Astrocyte of the cerebellum (primary cell): Measurements from ENCODE around the gene C19orf67.

Experiments used
- DNase-seq: peaks from one replicate; pipeline ENCODE4 v3.0.0-alpha.2; 2011; ENCODE audit warnings: low read depth
- H3K4me3 ChIP-seq: 2 replicates; pipeline ENCODE4 v1.5.1; 2011; ENCODE audit warnings: mild to moderate bottlenecking, low read depth, low read length, moderate library complexity
- in situ Hi-C: cut with HindIII; loops from 2 replicates; pipeline ENCODE4 v1.10.0; 2017; ENCODE audit warnings: low sequenced_read_pairs
- TF ChIP-seq, protein P1 (sequence below): IDR thresholded peaks from 2 replicates; pipeline ENCODE4 v1.5.1; 2012; ENCODE audit warnings: low read length, low read depth, moderate library complexity, mild to moderate bottlenecking; ENCODE audit errors: missing control alignments

C19orf67 gene

DNA sequence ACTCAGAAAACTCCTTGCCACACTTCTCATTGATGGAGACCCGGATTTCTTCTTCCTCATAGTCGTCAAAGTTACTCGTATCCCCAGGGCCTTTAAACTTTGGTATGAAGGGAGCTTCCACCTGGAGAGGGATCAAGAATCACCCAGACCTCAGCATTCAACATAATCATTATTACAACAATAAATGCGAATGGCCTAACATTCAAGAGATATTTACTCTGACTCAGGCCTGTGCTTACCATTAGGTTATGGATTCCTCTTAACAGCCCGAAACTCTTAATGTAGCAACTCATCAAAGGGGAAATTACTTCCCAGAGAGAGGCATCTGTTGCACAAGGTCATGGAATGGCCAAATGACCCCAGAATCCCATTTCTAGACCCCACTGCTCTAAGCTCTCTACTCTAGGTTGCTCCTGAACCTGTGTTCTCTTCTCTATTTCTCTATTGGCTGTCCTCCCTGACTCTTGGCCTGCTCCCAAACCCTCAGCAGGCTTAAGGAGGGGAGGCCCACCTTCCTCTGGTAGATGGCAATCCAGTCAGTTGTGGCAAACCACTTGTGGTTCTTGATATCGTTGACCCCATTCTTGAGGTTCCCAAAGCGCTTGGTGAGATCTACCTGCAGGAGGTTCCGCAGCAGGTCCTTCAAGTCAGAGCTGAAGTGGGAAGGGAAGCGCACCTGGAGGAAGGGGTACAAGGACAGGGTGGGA, 7.7 kb upstream of the C19orf67 start:
- in situ Hi-C loops = no loop called here
- no peak for DNase-seq
- no peak overlapping the region for H3K4me3 ChIP-seq
- TF ChIP-seq, protein P1, sequence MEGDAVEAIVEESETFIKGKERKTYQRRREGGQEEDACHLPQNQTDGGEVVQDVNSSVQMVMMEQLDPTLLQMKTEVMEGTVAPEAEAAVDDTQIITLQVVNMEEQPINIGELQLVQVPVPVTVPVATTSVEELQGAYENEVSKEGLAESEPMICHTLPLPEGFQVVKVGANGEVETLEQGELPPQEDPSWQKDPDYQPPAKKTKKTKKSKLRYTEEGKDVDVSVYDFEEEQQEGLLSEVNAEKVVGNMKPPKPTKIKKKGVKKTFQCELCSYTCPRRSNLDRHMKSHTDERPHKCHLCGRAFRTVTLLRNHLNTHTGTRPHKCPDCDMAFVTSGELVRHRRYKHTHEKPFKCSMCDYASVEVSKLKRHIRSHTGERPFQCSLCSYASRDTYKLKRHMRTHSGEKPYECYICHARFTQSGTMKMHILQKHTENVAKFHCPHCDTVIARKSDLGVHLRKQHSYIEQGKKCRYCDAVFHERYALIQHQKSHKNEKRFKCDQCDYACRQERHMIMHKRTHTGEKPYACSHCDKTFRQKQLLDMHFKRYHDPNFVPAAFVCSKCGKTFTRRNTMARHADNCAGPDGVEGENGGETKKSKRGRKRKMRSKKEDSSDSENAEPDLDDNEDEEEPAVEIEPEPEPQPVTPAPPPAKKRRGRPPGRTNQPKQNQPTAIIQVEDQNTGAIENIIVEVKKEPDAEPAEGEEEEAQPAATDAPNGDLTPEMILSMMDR = no peak

DNA sequence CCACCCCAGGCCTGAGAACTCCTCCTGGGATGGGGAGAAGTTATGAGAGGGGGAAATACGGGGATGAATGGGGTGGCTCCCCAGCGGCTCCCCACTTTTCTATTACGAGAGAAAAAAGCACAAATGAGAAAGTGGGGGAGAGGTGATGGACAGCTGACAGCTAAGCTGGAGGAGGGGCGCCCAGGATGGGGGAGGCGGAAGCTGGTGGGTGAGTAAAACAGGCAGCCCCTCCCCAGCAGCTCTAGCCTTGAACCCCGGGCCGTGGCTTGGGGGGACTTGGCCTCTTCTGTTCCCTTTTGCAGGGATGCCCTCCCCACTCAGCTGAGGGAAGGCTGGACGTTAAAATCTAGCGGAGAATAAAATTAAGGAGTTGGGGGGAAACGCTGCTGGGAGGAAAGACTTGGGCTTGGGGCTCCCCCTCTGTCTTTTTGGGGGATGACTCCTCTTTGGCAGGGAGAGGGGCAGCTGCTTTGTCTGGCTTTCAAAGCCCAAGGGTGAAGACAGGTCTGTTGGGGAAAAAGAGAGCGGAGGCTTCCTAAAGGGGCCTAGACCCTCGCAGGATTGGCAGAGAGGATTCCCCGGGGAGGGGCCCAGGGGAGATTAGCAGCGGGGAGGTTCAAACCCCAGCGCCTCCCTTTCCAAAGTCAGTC, 6.4 kb upstream of the C19orf67 start:
- no peak for DNase-seq
- TF ChIP-seq, protein P1 = no peak
- peak overlapping the region; percentile 54 for H3K4me3 ChIP-seq
- in situ Hi-C loops = no loop called here

DNA sequence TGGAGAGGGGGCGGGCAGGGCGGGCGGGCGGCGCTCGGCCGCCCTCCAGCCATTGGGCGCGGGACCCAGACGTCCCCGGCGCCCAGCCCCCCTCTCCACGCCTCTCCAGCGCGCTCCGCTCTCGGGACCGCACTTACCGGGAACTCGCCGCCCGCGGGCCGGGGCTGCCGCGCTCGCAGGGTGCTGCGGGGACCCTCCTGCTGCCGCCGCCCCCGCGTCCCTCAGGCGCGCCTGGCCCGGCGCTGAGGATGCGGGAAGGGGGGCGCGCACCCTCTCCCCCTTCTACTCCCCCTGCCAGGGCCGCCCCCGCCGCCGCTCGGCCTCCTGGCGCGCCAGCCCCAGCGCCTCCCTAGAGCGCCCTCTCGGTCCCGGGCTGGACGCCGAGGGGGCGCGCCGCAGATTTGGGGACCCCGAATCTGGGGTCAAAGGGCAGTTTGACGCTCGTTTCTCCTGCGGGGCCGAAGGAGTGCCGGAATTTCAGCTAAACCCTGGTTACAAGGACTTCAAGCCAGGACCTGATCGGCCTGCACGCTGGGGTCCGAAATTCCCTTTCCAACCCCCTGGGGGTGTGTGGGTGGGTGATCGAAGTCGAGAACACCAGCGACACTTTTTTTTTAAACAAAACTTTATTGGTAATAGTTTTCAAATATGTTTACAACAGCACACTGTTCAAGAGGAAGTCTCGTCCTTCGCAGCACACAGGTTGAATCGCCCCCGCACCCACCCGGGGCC, 5.7 kb upstream of the C19orf67 start:
- no peak for DNase-seq
- H3K4me3 ChIP-seq = peak overlapping the region; percentile 54
- TF ChIP-seq, protein P1 = no peak
- in situ Hi-C loops = no loop called here

DNA sequence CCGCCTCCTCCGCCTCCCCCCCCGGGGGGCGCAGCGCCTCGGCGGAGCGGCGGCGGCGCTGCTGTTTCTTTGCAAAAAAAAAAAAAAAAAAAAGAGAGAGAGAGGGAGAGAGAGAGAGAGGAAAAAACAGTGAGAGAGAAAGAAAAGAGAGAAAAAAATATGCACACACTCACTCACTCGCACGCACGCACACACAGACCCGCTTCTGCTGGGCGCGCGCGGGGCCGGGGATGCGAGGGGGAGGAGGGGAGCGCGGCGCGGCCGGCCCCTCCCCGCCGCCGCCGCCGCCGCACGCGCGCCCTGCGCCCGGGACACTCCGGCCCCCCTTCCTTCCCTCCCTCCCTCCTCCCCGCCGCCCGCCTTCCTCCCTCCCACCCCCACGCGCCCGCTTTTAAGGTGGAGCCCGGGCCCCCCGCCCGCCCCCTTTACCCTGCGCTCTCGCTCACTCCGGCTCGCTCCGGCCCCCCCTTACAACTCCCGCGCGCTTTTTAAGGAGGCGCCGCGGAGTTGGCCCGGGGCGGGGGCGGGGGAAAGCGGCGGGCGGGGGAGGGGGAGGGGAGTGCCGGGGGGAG, 5.0 kb upstream of the C19orf67 start, which contains the start of gene SAMD1:
Gene SAMD1, minus strand, starts transcription at position 243 of the 572 bp plus-strand sequence.
- in situ Hi-C loops = no loop called here
- DNase-seq = peak; percentile 77
- H3K4me3 ChIP-seq = peak within 1 kb of the TSS; percentile 54
- TF ChIP-seq, protein P1 = no peak

DNA sequence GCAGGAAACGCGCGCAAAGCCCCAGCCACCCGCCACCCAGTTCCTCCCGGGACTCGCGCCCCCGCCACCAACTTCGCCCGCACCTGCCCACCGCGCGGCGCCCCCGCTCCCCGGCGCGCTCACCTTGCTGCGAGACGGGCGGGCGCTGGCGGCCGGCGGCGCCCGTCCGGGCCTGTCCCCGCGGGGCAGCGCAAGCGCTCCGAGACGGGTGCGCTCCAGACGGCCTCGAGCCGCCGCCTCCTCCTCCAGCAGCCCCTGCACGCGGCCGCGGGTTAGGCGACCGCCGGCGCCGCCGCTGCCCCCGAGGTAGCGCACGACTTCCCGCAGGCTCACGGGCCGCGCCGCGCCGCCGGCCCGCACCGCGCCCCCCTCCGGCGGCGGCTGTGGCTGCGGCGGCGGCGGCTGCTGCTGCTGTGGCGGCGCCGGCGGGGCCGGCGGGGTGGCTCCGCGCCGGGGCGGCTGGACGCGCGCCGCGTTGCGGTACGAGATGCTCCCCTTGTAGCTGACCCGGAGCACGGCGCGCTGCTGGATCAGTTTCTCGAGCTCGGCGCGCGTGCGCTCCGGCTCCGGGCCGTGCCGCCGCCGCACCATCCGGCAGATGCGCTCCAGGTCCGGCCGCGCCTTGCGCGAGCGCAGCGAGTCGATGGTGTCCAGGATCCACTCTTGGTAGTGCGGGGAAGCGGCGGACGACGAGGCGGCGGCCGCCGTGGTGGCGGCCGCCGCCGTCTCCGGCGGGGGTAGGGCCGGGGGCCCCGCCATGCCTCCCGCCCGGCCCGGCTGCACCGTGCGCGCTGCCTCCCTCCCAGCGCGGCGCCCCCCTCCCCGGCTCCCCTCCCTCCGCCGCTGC, 4.3 kb upstream of the C19orf67 start:
- DNase-seq = no peak
- H3K4me3 ChIP-seq = peak overlapping the region; percentile 54
- in situ Hi-C loops = no loop called here
- TF ChIP-seq, protein P1 = peak; percentile 0

DNA sequence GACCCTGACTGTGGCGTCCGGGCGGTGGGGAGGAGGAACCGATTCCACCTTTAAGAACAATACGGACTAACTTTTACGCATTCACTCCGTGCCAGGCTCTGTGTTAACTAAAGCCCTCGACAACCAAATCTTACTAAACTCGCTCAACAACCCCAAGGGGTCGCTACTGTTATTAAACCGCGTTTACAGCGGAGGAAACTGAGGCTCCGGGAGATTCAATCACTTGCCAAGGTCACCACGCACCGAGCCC, 3.8 kb upstream of the C19orf67 start:
- in situ Hi-C loops = no loop called here
- H3K4me3 ChIP-seq = peak overlapping the region; percentile 54
- DNase-seq = no peak

More for the DNA sequence above, 3.8 kb upstream of the C19orf67 start:
- TF ChIP-seq, protein P1 = peak; percentile 33
